ENCODE data around the gene CPT1A. TPM values are rescaled to one million over a fixed set of nuclear protein-coding genes. Genes with fewer than 3 reads are reported as not detected.

Gene CPT1A
- total and polyA plus RNA-seq, 3 donors from 2014 or later = 39.2 to 58.5 (median 49.1) TPM

GRCh38 chr11:68724293-68724692 is 117.4 kb downstream of the CPT1A start:
- intact Hi-C loops (cut with DNase I; ENCODE audit: low total_unique reads) = no loop called here
- TF ChIP-seq POLR2A (IDR thresholded peaks at IDR 0.05) = no peak
- no peak for TF ChIP-seq CTCF (IDR thresholded peaks at IDR 0.05)
- DNase-seq = no peak
- H3K36me3 ChIP-seq (ENCODE audit: low read depth, missing control alignments) = no peaks in the 10 kb centered on the region
- no peaks in the 10 kb centered on the region for H3K27me3 ChIP-seq
- H3K9me3 ChIP-seq = no peaks in the 10 kb centered on the region
- no peak overlapping the region for H3K27ac ChIP-seq
- no peaks in the 10 kb centered on the region for H3K4me1 ChIP-seq
- H3K4me3 ChIP-seq = no peak overlapping the region
- WGBS, 2 donors = 83 to 89% methylated on average over 4 of the region's 4 CpGs

- Histone ChIP-seq H3K9me3 (no peaks in the 10 kb centered on the region), H3K4me1 (no peaks in the 10 kb centered on the region), H3K27ac (no peak overlapping the region), H3K27me3 (no peaks in the 10 kb centered on the region), H3K36me3 (ENCODE audit: low read depth, missing control alignments) (no peaks in the 10 kb centered on the region), H3K4me3 (no peak overlapping the region)
- intact Hi-C loops (cut with DNase I; ENCODE audit: low total_unique reads) = no loop called here
- DNase-seq = no peak
- WGBS, 2 donors = 89 to 97% methylated on average over 1 of the region's 1 CpG
- TF ChIP-seq CTCF (IDR thresholded peaks at IDR 0.05) = no peak
- TF ChIP-seq POLR2A (IDR thresholded peaks at IDR 0.05) = no peak
Observed at GRCh38 chr11:68722143-68722542, 119.6 kb downstream of the CPT1A start.

- no peak for DNase-seq
- H3K4me3 ChIP-seq = no peak overlapping the region
- no peaks in the 10 kb centered on the region for H3K27me3 ChIP-seq
- no peak overlapping the region for H3K27ac ChIP-seq
- no peaks in the 10 kb centered on the region for H3K4me1 ChIP-seq
- H3K9me3 ChIP-seq = no peaks in the 10 kb centered on the region
- intact Hi-C loops (cut with DNase I; ENCODE audit: low total_unique reads) = no loop called here
- 86 to 98% methylated on average over 2 of the region's 2 CpGs for WGBS, 2 donors
- no peak for TF ChIP-seq POLR2A (IDR thresholded peaks at IDR 0.05)
- no peak for TF ChIP-seq CTCF (IDR thresholded peaks at IDR 0.05)
- no peaks in the 10 kb centered on the region for H3K36me3 ChIP-seq (ENCODE audit: low read depth, missing control alignments)
Observed at GRCh38 chr11:68721075-68721474, 120.6 kb downstream of the CPT1A start.

GRCh38 chr11:68715456-68716122 is 126.1 kb downstream of the CPT1A start:
- no peaks in the 10 kb centered on the region for H3K4me1 ChIP-seq
- H3K27me3 ChIP-seq = no peaks in the 10 kb centered on the region
- TF ChIP-seq CTCF (IDR thresholded peaks at IDR 0.05) = no peak
- TF ChIP-seq POLR2A (IDR thresholded peaks at IDR 0.05) = no peak
- intact Hi-C loops (cut with DNase I; ENCODE audit: low total_unique reads) = no loop called here
- no peak for DNase-seq
- H3K9me3 ChIP-seq = no peaks in the 10 kb centered on the region
- H3K4me3 ChIP-seq = no peak overlapping the region
- WGBS, 2 donors = 80 to 85% methylated on average over 11 of the region's 11 CpGs
- no peak overlapping the region for H3K27ac ChIP-seq
- H3K36me3 ChIP-seq (ENCODE audit: low read depth, missing control alignments) = no peaks in the 10 kb centered on the region

All from testis (tissue), 3 donors.